GM19043 (cell line): ENCODE measurements around the gene NEK1.
A peak's percentile ranks its signal among the peaks of the same experiment; 100 is the strongest.
"Not testable (repeated sequence)": the region's sequence is repeated elsewhere in the genome, so short reads cannot be mapped to it uniquely, and the experiment has no call there.

Experiments used
- ATAC-seq: cut with Tn5 transposase; IDR thresholded peaks from one replicate; pipeline ENCODE4 v1.9.1; 2021; ENCODE audit warnings: low read depth; ENCODE audit not compliant: unreplicated experiment

NEK1 gene

GRCh38 chr4:169437299-169438047 lies 174.9 kb downstream of the NEK1 start:
- ATAC-seq, result peak; percentile 84

- ATAC-seq, result no peak
Measured at GRCh38 chr4:169436734-169437133, 175.6 kb downstream of the NEK1 start.

- no peak for ATAC-seq
Measured at GRCh38 chr4:169428376-169428775, 184.0 kb downstream of the NEK1 start.

GRCh38 chr4:169427727-169428126 lies 184.7 kb downstream of the NEK1 start:
- not testable (repeated sequence) for ATAC-seq

GRCh38 chr4:169420291-169420690 lies 192.1 kb downstream of the NEK1 start:
- no peak for ATAC-seq

GRCh38 chr4:169418846-169419245 lies 193.5 kb downstream of the NEK1 start:
- no peak for ATAC-seq

- no peak for ATAC-seq
Measured at GRCh38 chr4:169417629-169418282, 194.6 kb downstream of the NEK1 start.

- peak; percentile 45 for ATAC-seq
Measured at GRCh38 chr4:169416997-169417396, 195.4 kb downstream of the NEK1 start.

GRCh38 chr4:169416461-169416860 lies 195.9 kb downstream of the NEK1 start:
- ATAC-seq, result no peak

GRCh38 chr4:169414913-169415312 lies 197.5 kb downstream of the NEK1 start:
- no peak for ATAC-seq

GRCh38 chr4:169412046-169412445 lies 200.3 kb downstream of the NEK1 start:
- no peak for ATAC-seq

GRCh38 chr4:169410839-169411770 lies 201.3 kb downstream of the NEK1 start:
- peak; percentile 99 for ATAC-seq

- ATAC-seq, result no peak
Measured at GRCh38 chr4:169407217-169407845, 205.1 kb downstream of the NEK1 start.

- ATAC-seq, result no peak
Measured at GRCh38 chr4:169404960-169405359, 207.4 kb downstream of the NEK1 start.

- ATAC-seq, result no peak
Measured at GRCh38 chr4:169400832-169401231, 211.6 kb downstream of the NEK1 start.

- ATAC-seq, result peak; percentile 61
Measured at GRCh38 chr4:169399976-169400767, 212.2 kb downstream of the NEK1 start.

GRCh38 chr4:169398316-169398715 lies 214.1 kb downstream of the NEK1 start:
- ATAC-seq, result no peak

GRCh38 chr4:169397762-169398161 lies 214.6 kb downstream of the NEK1 start:
- ATAC-seq, result no peak

- ATAC-seq, result no peak
Measured at GRCh38 chr4:169385376-169385775, 227.0 kb downstream of the NEK1 start.

GRCh38 chr4:169384779-169385178 lies 227.6 kb downstream of the NEK1 start:
- no peak for ATAC-seq
